GM12891 (cell line): Measurements from ENCODE around the gene TBX3.

ENCODE experiments used
- DNase-seq: peaks from one replicate; pipeline ENCODE4 v3.0.0; 2011; ENCODE audit warnings: low spot score; ENCODE audit not compliant: insufficient read length
- FAIRE-seq: peaks from 2 replicates; lab custom pipeline; 2011; peaks lifted over from hg19 to GRCh38; lab: Jason Lieb, UNC
- PAX5 ChIP-seq: IDR thresholded peaks from 2 replicates; pipeline ENCODE4 v1.6.1; 2011; ENCODE audit warnings: low read length, moderate library complexity, mild to moderate bottlenecking; ENCODE audit not compliant: insufficient read depth, severe bottlenecking
- POLR2A ChIP-seq: IDR thresholded peaks from 2 replicates; pipeline ENCODE4 v1.6.1; 2011; ENCODE audit warnings: low read depth, low read length, control low read depth
- POLR2AphosphoS5 ChIP-seq: IDR thresholded peaks from 2 replicates; pipeline ENCODE4 v1.6.1; 2011; ENCODE audit warnings: low read depth, low read length, control low read depth
- POU2F2 ChIP-seq: IDR thresholded peaks from 2 replicates; pipeline ENCODE4 v1.6.1; 2011; ENCODE audit warnings: low read depth, mild to moderate bottlenecking, control low read depth, low read length, moderate library complexity
- SPI1 ChIP-seq: IDR thresholded peaks from 2 replicates; pipeline ENCODE4 v1.6.1; 2011; ENCODE audit warnings: low read depth, low read length, control low read depth
- TAF1 ChIP-seq: IDR thresholded peaks from 2 replicates; pipeline ENCODE4 v1.6.1; 2011; ENCODE audit warnings: low read depth, low read length, control low read depth

The TBX3 gene

GRCh38 chr12:114690267-114691135 lies 6.5 kb upstream of the TBX3 start:
- no peak for DNase-seq
- no peak for FAIRE-seq
- TF ChIP-seq POLR2AphosphoS5 = no peak
- no peak for TF ChIP-seq POU2F2
- no peak for TF ChIP-seq SPI1
- no peak for TF ChIP-seq POLR2A
- no peak for TF ChIP-seq PAX5
- TF ChIP-seq TAF1 = no peak

- FAIRE-seq (no peak), DNase-seq (no peak)
- TF ChIP-seq SPI1 (no peak), POLR2A (no peak), POU2F2 (no peak), PAX5 (no peak), TAF1 (no peak), POLR2AphosphoS5 (no peak)
These were observed 5.4 kb upstream of the TBX3 start for GRCh38 chr12:114689075-114689994.

- no peak for TF ChIP-seq SPI1
- no peak for TF ChIP-seq TAF1
- TF ChIP-seq POLR2A = no peak
- TF ChIP-seq POU2F2 = no peak
- TF ChIP-seq PAX5 = no peak
- no peak for TF ChIP-seq POLR2AphosphoS5
- DNase-seq (no peak), FAIRE-seq (no peak)
These were observed 4.4 kb upstream of the TBX3 start for GRCh38 chr12:114688256-114688845.

- no peak for FAIRE-seq
- TF ChIP-seq TAF1 (no peak), SPI1 (no peak), POLR2A (no peak), POU2F2 (no peak), PAX5 (no peak)
- no peak for DNase-seq
These were observed 3.8 kb upstream of the TBX3 start for GRCh38 chr12:114687802-114688201.

- TF ChIP-seq POLR2AphosphoS5 (no peak), SPI1 (no peak), POU2F2 (no peak), PAX5 (no peak), POLR2A (no peak), TAF1 (no peak)
- FAIRE-seq = no peak
- no peak for DNase-seq
These were observed 3.0 kb upstream of the TBX3 start for GRCh38 chr12:114686773-114687500.

- no peak for DNase-seq
- no peak for TF ChIP-seq SPI1
- TF ChIP-seq POU2F2 = no peak
- TF ChIP-seq POLR2A = no peak
- no peak for TF ChIP-seq PAX5
- TF ChIP-seq TAF1 = no peak
- no peak for TF ChIP-seq POLR2AphosphoS5
- FAIRE-seq = no peak
These were observed 2.4 kb upstream of the TBX3 start for GRCh38 chr12:114686426-114686772.

- DNase-seq (no peak), FAIRE-seq (no peak)
- TF ChIP-seq SPI1 (no peak), PAX5 (no peak), POLR2A (no peak), POU2F2 (no peak), POLR2AphosphoS5 (no peak), TAF1 (no peak)
These were observed 1.9 kb upstream of the TBX3 start for GRCh38 chr12:114685869-114686268.

GRCh38 chr12:114685320-114685781 lies 1.4 kb upstream of the TBX3 start:
- no peak for TF ChIP-seq POU2F2
- no peak for TF ChIP-seq PAX5
- no peak for TF ChIP-seq SPI1
- no peak for TF ChIP-seq TAF1
- no peak for TF ChIP-seq POLR2AphosphoS5
- FAIRE-seq (no peak), DNase-seq (no peak)
